H9 (cell line): ENCODE measurements around the gene THSD4. TPM values are rescaled to one million over a fixed set of nuclear protein-coding genes. Genes with fewer than 3 reads are reported as not detected.

Experiments used
- DNase-seq: peaks from one replicate; pipeline ENCODE4 v3.0.0-alpha.2; 2017
- H2AFZ ChIP-seq: one replicate; pipeline ENCODE4 v1.6.1; 2013; ENCODE audit warnings: mild to moderate bottlenecking, low read length, control low read depth, moderate library complexity
- H2AK5ac ChIP-seq: 2 replicates; pipeline ENCODE4 v1.6.1; 2013; ENCODE audit warnings: low read length, control low read depth, mixed read lengths; ENCODE audit not compliant: insufficient read length
- H2BK120ac ChIP-seq: one replicate; pipeline ENCODE4 v1.6.1; 2013; ENCODE audit warnings: low read depth, mild to moderate bottlenecking, low read length, control low read depth, inconsistent platforms; ENCODE audit not compliant: poor library complexity, severe bottlenecking
- H2BK12ac ChIP-seq: 2 replicates; pipeline ENCODE4 v1.6.1; 2013; ENCODE audit warnings: low read length, control low read depth, mixed read lengths, low read depth; ENCODE audit not compliant: insufficient read length
- H2BK15ac ChIP-seq: 2 replicates; pipeline ENCODE4 v1.6.1; 2013; ENCODE audit warnings: low read depth, low read length, control low read depth
- H2BK20ac ChIP-seq: one replicate; pipeline ENCODE4 v1.6.1; 2013; ENCODE audit warnings: low read depth, mild to moderate bottlenecking, low read length, control low read depth, inconsistent platforms; ENCODE audit not compliant: poor library complexity, severe bottlenecking
- H2BK5ac ChIP-seq: 2 replicates; pipeline ENCODE4 v1.6.1; 2013; ENCODE audit warnings: low read length, control low read depth, mixed read lengths; ENCODE audit not compliant: insufficient read length
- H3K14ac ChIP-seq: 2 replicates; pipeline ENCODE4 v1.6.1; 2013; ENCODE audit warnings: low read length, control low read depth; ENCODE audit not compliant: insufficient read depth
- H3K18ac ChIP-seq: 2 replicates; pipeline ENCODE4 v1.6.1; 2013; ENCODE audit warnings: low read depth, mild to moderate bottlenecking, mixed read lengths, low read length, control low read depth; ENCODE audit not compliant: insufficient read length
- H3K23ac ChIP-seq: 2 replicates; pipeline ENCODE4 v1.6.1; 2013; ENCODE audit warnings: low read length, control low read depth, mixed read lengths, low read depth; ENCODE audit not compliant: insufficient read length
- H3K23me2 ChIP-seq: 2 replicates; pipeline ENCODE4 v1.6.1; 2013; ENCODE audit warnings: low read depth, mild to moderate bottlenecking, mixed read lengths, low read length, control low read depth; ENCODE audit not compliant: insufficient read length, poor library complexity, severe bottlenecking
- H3K27ac ChIP-seq: 2 replicates; pipeline ENCODE4 v1.5.1; 2013; ENCODE audit warnings: low read length, control low read depth, mixed read lengths, low read depth; ENCODE audit not compliant: insufficient read length
- H3K27me3 ChIP-seq: 2 replicates; pipeline ENCODE4 v1.6.1; 2013; ENCODE audit warnings: low read length, control low read depth, inconsistent platforms; ENCODE audit not compliant: insufficient read depth
- H3K4ac ChIP-seq: 2 replicates; pipeline ENCODE4 v1.6.1; 2013; ENCODE audit warnings: low read depth, mild to moderate bottlenecking, control low read depth, inconsistent platforms, low read length, moderate library complexity
- H3K4me1 ChIP-seq: 2 replicates; pipeline ENCODE4 v1.6.1; 2013; ENCODE audit warnings: low read length, control low read depth, inconsistent platforms; ENCODE audit not compliant: insufficient read depth
- H3K4me2 ChIP-seq: 2 replicates; pipeline ENCODE4 v1.6.1; 2013; ENCODE audit warnings: low read length, control low read depth, mixed read lengths; ENCODE audit not compliant: insufficient read length, insufficient read depth
- H3K56ac ChIP-seq: 2 replicates; pipeline ENCODE4 v1.6.1; 2013; ENCODE audit warnings: low read depth, mild to moderate bottlenecking, mixed read lengths, low read length, control low read depth; ENCODE audit not compliant: insufficient read length
- H3K79me1 ChIP-seq: 2 replicates; pipeline ENCODE4 v1.6.1; 2013; ENCODE audit warnings: low read depth, mild to moderate bottlenecking, moderate library complexity, low read length, control low read depth, inconsistent platforms; ENCODE audit not compliant: insufficient read depth, poor library complexity, severe bottlenecking
- H3K79me2 ChIP-seq: 2 replicates; pipeline ENCODE4 v1.6.1; 2013; ENCODE audit warnings: low read length, control low read depth, inconsistent platforms; ENCODE audit not compliant: insufficient read depth
- H3K9ac ChIP-seq: 2 replicates; pipeline ENCODE4 v1.6.1; 2013; ENCODE audit warnings: low read length, control low read depth, mixed read lengths; ENCODE audit not compliant: insufficient read length; ENCODE audit errors: extremely low read depth
- H3K9me3 ChIP-seq: one replicate; pipeline ENCODE4 v1.6.1; 2013; ENCODE audit warnings: low read depth, low read length, inconsistent platforms; ENCODE audit not compliant: control insufficient read depth
- H3T11ph ChIP-seq: one replicate; pipeline ENCODE4 v1.6.1; 2013; ENCODE audit warnings: mild to moderate bottlenecking, low read length, control low read depth, inconsistent platforms
- H4K20me1 ChIP-seq: one replicate; pipeline ENCODE4 v1.6.1; 2013; ENCODE audit not compliant: control insufficient read depth, insufficient read length, insufficient read depth
- H4K5ac ChIP-seq: 2 replicates; pipeline ENCODE4 v1.6.1; 2013; ENCODE audit warnings: low read depth, mild to moderate bottlenecking, mixed read lengths, low read length, control low read depth; ENCODE audit not compliant: insufficient read length
- H4K8ac ChIP-seq: replicated peaks from 2 replicates; pipeline ENCODE4 v1.6.1; 2013; ENCODE audit warnings: low read length, control low read depth, mixed read lengths, low read depth; ENCODE audit not compliant: insufficient read length
- H4K91ac ChIP-seq: 2 replicates; pipeline ENCODE4 v1.6.1; 2013; ENCODE audit warnings: low read depth, mild to moderate bottlenecking, moderate library complexity, mixed read lengths, low read length, control low read depth; ENCODE audit not compliant: insufficient read length
- H3K27ac Mint-ChIP-seq, 3 experiments: 2 replicates in 2 of 3; 3 replicates in 1 of 3; pipeline ENCODE4 v1.8.0; 2020 to 2021; ENCODE audit warnings: mixed read lengths in 3 of 3, mild to moderate bottlenecking in 1 of 3, moderate library complexity in 1 of 3
- H3K27me3 Mint-ChIP-seq: 2 replicates; pipeline ENCODE4 v1.8.0; 2021; ENCODE audit warnings: low read depth, mild to moderate bottlenecking, moderate library complexity, mixed read lengths
- H3K36me3 Mint-ChIP-seq, 3 experiments: 2 replicates in 2 of 3; 3 replicates in 1 of 3; pipeline ENCODE4 v1.8.0; 2020 to 2021; ENCODE audit warnings: low read depth in 3 of 3, mixed read lengths in 3 of 3; ENCODE audit not compliant: insufficient read depth in 1 of 3
- H3K4me1 Mint-ChIP-seq, 2 experiments: 2 replicates each; pipeline ENCODE4 v1.8.0; 2020; ENCODE audit warnings: mixed read lengths in 2 of 2
- H3K4me3 Mint-ChIP-seq, 2 experiments: 2 replicates in 1 of 2; 3 replicates in 1 of 2; pipeline ENCODE4 v1.8.0; 2020 to 2021; ENCODE audit warnings: mild to moderate bottlenecking in 2 of 2, mixed read lengths in 2 of 2, moderate library complexity in 1 of 2
- H3K9me3 Mint-ChIP-seq, 2 experiments: 2 replicates in 1 of 2; 3 replicates in 1 of 2; pipeline ENCODE4 v1.8.0; 2020; ENCODE audit warnings: mild to moderate bottlenecking in 2 of 2, mixed read lengths in 2 of 2, moderate library complexity in 1 of 2
- WGBS: extraction: QIAGEN DNeasy Blood & Tissue Kit; methylation state at CpG from one replicate; pipeline ENCODE4 v1.1.7; 2013; ENCODE audit warnings: missing lambda C conversion rate, low lambda C conversion rate, mixed read lengths; ENCODE audit not compliant: insufficient read length; ENCODE audit errors: extremely low coverage; 5-methylcytosine and 5-hydroxymethylcytosine counted together
- total RNA-seq: library from RNA; stranded (reverse); gene quantifications from 2 replicates; pipeline ENCODE4 v1.2.1, GENCODE V29; 2021
- TF ChIP-seq, protein P1 (sequence below): fragments of 200-600 bp; sonication (generic); conservative IDR thresholded peaks from 3 replicates; pipeline ENCODE4 v1.8.0; 2021; ENCODE audit warnings: antibody characterized with exemption, mild to moderate bottlenecking

THSD4 gene
- total RNA-seq, 1 experiment from 2014 or later, result 5.5 TPM

DNA sequence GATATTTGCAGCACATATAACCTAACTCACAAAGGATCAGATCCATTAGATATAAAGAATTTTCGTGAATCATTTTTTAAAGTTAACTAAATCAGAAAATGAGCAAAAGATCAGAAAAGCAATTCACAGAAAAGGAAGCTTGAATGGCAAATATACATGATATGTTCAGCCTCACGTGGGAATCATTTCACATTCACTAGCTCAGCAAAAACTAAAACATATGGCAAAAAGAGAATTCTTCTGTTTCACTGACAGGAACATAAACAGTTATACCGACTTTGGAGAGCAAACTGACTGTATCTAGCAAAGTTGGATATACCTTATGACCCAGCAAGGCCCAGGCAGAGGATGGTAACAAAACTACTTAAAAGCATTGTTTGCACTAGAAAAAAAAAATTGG is 661.0 kb downstream of the THSD4 start:
- Histone ChIP-seq H2AFZ (no peak overlapping the region), H2BK5ac (no peak overlapping the region), H2BK12ac (no peak overlapping the region), H2BK15ac (no peak overlapping the region), H3K79me1 (no peaks in the 10 kb centered on the region), H2BK120ac (no peak overlapping the region), H3K4me1 (no peaks in the 10 kb centered on the region; the same call in 1 of the 2 replicates), H3K4me2 (no peak overlapping the region), H4K91ac (no peak overlapping the region), H3K9ac (no peak overlapping the region), H3K23ac (no peak overlapping the region), H3K4ac (no peak overlapping the region), H3K18ac (no peak overlapping the region), H4K20me1 (no peaks in the 10 kb centered on the region), H3K27ac (no peak overlapping the region), H3K14ac (no peak overlapping the region), H3K27me3 (no peaks in the 10 kb centered on the region), H3K23me2 (no peaks in the 10 kb centered on the region), H3T11ph (no peak overlapping the region), H3K9me3 (no peaks in the 10 kb centered on the region), H2BK20ac (no peak overlapping the region), H3K79me2 (no peaks in the 10 kb centered on the region), H2AK5ac (no peak overlapping the region), H4K8ac (no peak overlapping the region), H3K56ac (no peak overlapping the region), H4K5ac (no peak overlapping the region)
- Mint-ChIP-seq H3K27me3 (no peaks in the 10 kb centered on the region; the same call in 1 of the 2 replicates), H3K27ac (no peak overlapping the region), H3K9me3 (no peaks in the 10 kb centered on the region), H3K36me3 (peaks cover 0 to 3% (median 0%) of the 10 kb centered on the region in 3 experiments; a peak in 1 of 7 replicates), H3K4me3 (no peak overlapping the region), H3K4me1 (peaks cover 9% of the 10 kb centered on the region in 2 experiments)
- no CpG with 5 or more reads among the region's 3 CpGs for WGBS
- TF ChIP-seq, protein P1, sequence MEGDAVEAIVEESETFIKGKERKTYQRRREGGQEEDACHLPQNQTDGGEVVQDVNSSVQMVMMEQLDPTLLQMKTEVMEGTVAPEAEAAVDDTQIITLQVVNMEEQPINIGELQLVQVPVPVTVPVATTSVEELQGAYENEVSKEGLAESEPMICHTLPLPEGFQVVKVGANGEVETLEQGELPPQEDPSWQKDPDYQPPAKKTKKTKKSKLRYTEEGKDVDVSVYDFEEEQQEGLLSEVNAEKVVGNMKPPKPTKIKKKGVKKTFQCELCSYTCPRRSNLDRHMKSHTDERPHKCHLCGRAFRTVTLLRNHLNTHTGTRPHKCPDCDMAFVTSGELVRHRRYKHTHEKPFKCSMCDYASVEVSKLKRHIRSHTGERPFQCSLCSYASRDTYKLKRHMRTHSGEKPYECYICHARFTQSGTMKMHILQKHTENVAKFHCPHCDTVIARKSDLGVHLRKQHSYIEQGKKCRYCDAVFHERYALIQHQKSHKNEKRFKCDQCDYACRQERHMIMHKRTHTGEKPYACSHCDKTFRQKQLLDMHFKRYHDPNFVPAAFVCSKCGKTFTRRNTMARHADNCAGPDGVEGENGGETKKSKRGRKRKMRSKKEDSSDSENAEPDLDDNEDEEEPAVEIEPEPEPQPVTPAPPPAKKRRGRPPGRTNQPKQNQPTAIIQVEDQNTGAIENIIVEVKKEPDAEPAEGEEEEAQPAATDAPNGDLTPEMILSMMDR, result no peak
- DNase-seq, result no peak
